SH-SY5Y (cell line): ENCODE results near the gene APP.

ENCODE experiments used
- GATA2 ChIP-seq: IDR thresholded peaks from 2 replicates; pipeline ENCODE4 v1.6.1; 2011; ENCODE audit warnings: mild to moderate bottlenecking, low read depth, low read length
- GATA3 ChIP-seq: IDR thresholded peaks from 2 replicates; pipeline ENCODE4 v1.6.1; 2011; ENCODE audit warnings: low read depth, mild to moderate bottlenecking, low read length, moderate library complexity

GRCh38 chr21:25904044-25904695 lies 266.4 kb downstream of the APP start:
- TF ChIP-seq GATA3: no peak
- no peak for TF ChIP-seq GATA2
